H9 (cell line): ENCODE measurements around the gene MAST4. TPM values are rescaled to one million over a fixed set of nuclear protein-coding genes. Genes with fewer than 3 reads are reported as not detected.

Experiments used
- DNase-seq: peaks from one replicate; pipeline ENCODE4 v3.0.0-alpha.2; 2017
- H2AFZ ChIP-seq: one replicate; pipeline ENCODE4 v1.6.1; 2013; ENCODE audit warnings: mild to moderate bottlenecking, low read length, control low read depth, moderate library complexity
- H2AK5ac ChIP-seq: 2 replicates; pipeline ENCODE4 v1.6.1; 2013; ENCODE audit warnings: low read length, control low read depth, mixed read lengths; ENCODE audit not compliant: insufficient read length
- H2BK120ac ChIP-seq: one replicate; pipeline ENCODE4 v1.6.1; 2013; ENCODE audit warnings: low read depth, mild to moderate bottlenecking, low read length, control low read depth, inconsistent platforms; ENCODE audit not compliant: poor library complexity, severe bottlenecking
- H2BK12ac ChIP-seq: 2 replicates; pipeline ENCODE4 v1.6.1; 2013; ENCODE audit warnings: low read length, control low read depth, mixed read lengths, low read depth; ENCODE audit not compliant: insufficient read length
- H2BK15ac ChIP-seq: 2 replicates; pipeline ENCODE4 v1.6.1; 2013; ENCODE audit warnings: low read depth, low read length, control low read depth
- H2BK20ac ChIP-seq: one replicate; pipeline ENCODE4 v1.6.1; 2013; ENCODE audit warnings: low read depth, mild to moderate bottlenecking, low read length, control low read depth, inconsistent platforms; ENCODE audit not compliant: poor library complexity, severe bottlenecking
- H2BK5ac ChIP-seq: 2 replicates; pipeline ENCODE4 v1.6.1; 2013; ENCODE audit warnings: low read length, control low read depth, mixed read lengths; ENCODE audit not compliant: insufficient read length
- H3K14ac ChIP-seq: 2 replicates; pipeline ENCODE4 v1.6.1; 2013; ENCODE audit warnings: low read length, control low read depth; ENCODE audit not compliant: insufficient read depth
- H3K18ac ChIP-seq: 2 replicates; pipeline ENCODE4 v1.6.1; 2013; ENCODE audit warnings: low read depth, mild to moderate bottlenecking, mixed read lengths, low read length, control low read depth; ENCODE audit not compliant: insufficient read length
- H3K23ac ChIP-seq: 2 replicates; pipeline ENCODE4 v1.6.1; 2013; ENCODE audit warnings: low read length, control low read depth, mixed read lengths, low read depth; ENCODE audit not compliant: insufficient read length
- H3K23me2 ChIP-seq: 2 replicates; pipeline ENCODE4 v1.6.1; 2013; ENCODE audit warnings: low read depth, mild to moderate bottlenecking, mixed read lengths, low read length, control low read depth; ENCODE audit not compliant: insufficient read length, poor library complexity, severe bottlenecking
- H3K27ac ChIP-seq: 2 replicates; pipeline ENCODE4 v1.5.1; 2013; ENCODE audit warnings: low read length, control low read depth, mixed read lengths, low read depth; ENCODE audit not compliant: insufficient read length
- H3K27me3 ChIP-seq: 2 replicates; pipeline ENCODE4 v1.6.1; 2013; ENCODE audit warnings: low read length, control low read depth, inconsistent platforms; ENCODE audit not compliant: insufficient read depth
- H3K4ac ChIP-seq: 2 replicates; pipeline ENCODE4 v1.6.1; 2013; ENCODE audit warnings: low read depth, mild to moderate bottlenecking, control low read depth, inconsistent platforms, low read length, moderate library complexity
- H3K4me1 ChIP-seq: 2 replicates; pipeline ENCODE4 v1.6.1; 2013; ENCODE audit warnings: low read length, control low read depth, inconsistent platforms; ENCODE audit not compliant: insufficient read depth
- H3K4me2 ChIP-seq: 2 replicates; pipeline ENCODE4 v1.6.1; 2013; ENCODE audit warnings: low read length, control low read depth, mixed read lengths; ENCODE audit not compliant: insufficient read length, insufficient read depth
- H3K56ac ChIP-seq: 2 replicates; pipeline ENCODE4 v1.6.1; 2013; ENCODE audit warnings: low read depth, mild to moderate bottlenecking, mixed read lengths, low read length, control low read depth; ENCODE audit not compliant: insufficient read length
- H3K79me1 ChIP-seq: 2 replicates; pipeline ENCODE4 v1.6.1; 2013; ENCODE audit warnings: low read depth, mild to moderate bottlenecking, moderate library complexity, low read length, control low read depth, inconsistent platforms; ENCODE audit not compliant: insufficient read depth, poor library complexity, severe bottlenecking
- H3K79me2 ChIP-seq: 2 replicates; pipeline ENCODE4 v1.6.1; 2013; ENCODE audit warnings: low read length, control low read depth, inconsistent platforms; ENCODE audit not compliant: insufficient read depth
- H3K9ac ChIP-seq: 2 replicates; pipeline ENCODE4 v1.6.1; 2013; ENCODE audit warnings: low read length, control low read depth, mixed read lengths; ENCODE audit not compliant: insufficient read length; ENCODE audit errors: extremely low read depth
- H3K9me3 ChIP-seq: one replicate; pipeline ENCODE4 v1.6.1; 2013; ENCODE audit warnings: low read depth, low read length, inconsistent platforms; ENCODE audit not compliant: control insufficient read depth
- H3T11ph ChIP-seq: one replicate; pipeline ENCODE4 v1.6.1; 2013; ENCODE audit warnings: mild to moderate bottlenecking, low read length, control low read depth, inconsistent platforms
- H4K20me1 ChIP-seq: one replicate; pipeline ENCODE4 v1.6.1; 2013; ENCODE audit not compliant: control insufficient read depth, insufficient read length, insufficient read depth
- H4K5ac ChIP-seq: 2 replicates; pipeline ENCODE4 v1.6.1; 2013; ENCODE audit warnings: low read depth, mild to moderate bottlenecking, mixed read lengths, low read length, control low read depth; ENCODE audit not compliant: insufficient read length
- H4K8ac ChIP-seq: replicated peaks from 2 replicates; pipeline ENCODE4 v1.6.1; 2013; ENCODE audit warnings: low read length, control low read depth, mixed read lengths, low read depth; ENCODE audit not compliant: insufficient read length
- H4K91ac ChIP-seq: 2 replicates; pipeline ENCODE4 v1.6.1; 2013; ENCODE audit warnings: low read depth, mild to moderate bottlenecking, moderate library complexity, mixed read lengths, low read length, control low read depth; ENCODE audit not compliant: insufficient read length
- H3K27ac Mint-ChIP-seq, 3 experiments: 2 replicates in 2 of 3; 3 replicates in 1 of 3; pipeline ENCODE4 v1.8.0; 2020 to 2021; ENCODE audit warnings: mixed read lengths in 3 of 3, mild to moderate bottlenecking in 1 of 3, moderate library complexity in 1 of 3
- H3K27me3 Mint-ChIP-seq: 2 replicates; pipeline ENCODE4 v1.8.0; 2021; ENCODE audit warnings: low read depth, mild to moderate bottlenecking, moderate library complexity, mixed read lengths
- H3K36me3 Mint-ChIP-seq, 3 experiments: 2 replicates in 2 of 3; 3 replicates in 1 of 3; pipeline ENCODE4 v1.8.0; 2020 to 2021; ENCODE audit warnings: low read depth in 3 of 3, mixed read lengths in 3 of 3; ENCODE audit not compliant: insufficient read depth in 1 of 3
- H3K4me1 Mint-ChIP-seq, 2 experiments: 2 replicates each; pipeline ENCODE4 v1.8.0; 2020; ENCODE audit warnings: mixed read lengths in 2 of 2
- H3K4me3 Mint-ChIP-seq, 2 experiments: 2 replicates in 1 of 2; 3 replicates in 1 of 2; pipeline ENCODE4 v1.8.0; 2020 to 2021; ENCODE audit warnings: mild to moderate bottlenecking in 2 of 2, mixed read lengths in 2 of 2, moderate library complexity in 1 of 2
- H3K9me3 Mint-ChIP-seq, 2 experiments: 2 replicates in 1 of 2; 3 replicates in 1 of 2; pipeline ENCODE4 v1.8.0; 2020; ENCODE audit warnings: mild to moderate bottlenecking in 2 of 2, mixed read lengths in 2 of 2, moderate library complexity in 1 of 2
- CTCF ChIP-seq: fragments of 200-600 bp; sonication (generic); conservative IDR thresholded peaks from 3 replicates; pipeline ENCODE4 v1.8.0; 2021; ENCODE audit warnings: antibody characterized with exemption, mild to moderate bottlenecking
- WGBS: extraction: QIAGEN DNeasy Blood & Tissue Kit; methylation state at CpG from one replicate; pipeline ENCODE4 v1.1.7; 2013; ENCODE audit warnings: missing lambda C conversion rate, low lambda C conversion rate, mixed read lengths; ENCODE audit not compliant: insufficient read length; ENCODE audit errors: extremely low coverage; 5-methylcytosine and 5-hydroxymethylcytosine counted together
- total RNA-seq: library from RNA; stranded (reverse); gene quantifications from 2 replicates; pipeline ENCODE4 v1.2.1, GENCODE V29; 2021

Gene MAST4
- total RNA-seq, 1 experiment from 2014 or later: 3.7 TPM

GRCh38 chr5:66621736-66622135 is 25.5 kb downstream of the MAST4 start:
- H3K4me3 Mint-ChIP-seq: no peak overlapping the region
- no peak for DNase-seq
- no CpG with 5 or more reads among the region's 4 CpGs for WGBS
- Histone ChIP-seq H4K8ac (no peak overlapping the region), H3K4ac (no peak overlapping the region), H4K91ac (no peak overlapping the region), H2AFZ (no peak overlapping the region), H3T11ph (no peak overlapping the region), H3K4me1 (no peaks in the 10 kb centered on the region; the same call in 1 of the 2 replicates), H2BK5ac (no peak overlapping the region), H2AK5ac (no peak overlapping the region), H4K20me1 (no peaks in the 10 kb centered on the region), H2BK20ac (no peak overlapping the region), H3K79me2 (no peaks in the 10 kb centered on the region), H3K9ac (no peak overlapping the region), H2BK12ac (no peak overlapping the region), H3K14ac (no peak overlapping the region), H3K4me2 (no peak overlapping the region), H3K27me3 (no peaks in the 10 kb centered on the region), H3K79me1 (no peaks in the 10 kb centered on the region), H2BK15ac (no peak overlapping the region), H3K56ac (no peak overlapping the region), H3K23me2 (no peaks in the 10 kb centered on the region), H3K9me3 (no peaks in the 10 kb centered on the region), H3K27ac (no peak overlapping the region), H2BK120ac (no peak overlapping the region), H3K23ac (no peak overlapping the region), H4K5ac (no peak overlapping the region), H3K18ac (no peak overlapping the region)
- H3K9me3 Mint-ChIP-seq: no peaks in the 10 kb centered on the region; a peak in 1 of 5 replicates
- no peaks in the 10 kb centered on the region for H3K36me3 Mint-ChIP-seq
- no peaks in the 10 kb centered on the region for H3K27me3 Mint-ChIP-seq
- peaks cover 5 to 7% of the 10 kb centered on the region in 2 experiments for H3K4me1 Mint-ChIP-seq
- no peak for TF ChIP-seq CTCF
- no peak overlapping the region; a peak in 1 of 7 replicates for H3K27ac Mint-ChIP-seq
